Stimulated activated CD4-positive, alpha-beta T cell treated with anti-CD3 and anti-CD28 coated beads, Interleukin-12 subunit alpha, Interleukin-12 subunit beta, amount 100 ng/mL, for 24 hours (primary cell): ENCODE data around the gene TOR2A.
A peak's percentile ranks its signal among the peaks of the same experiment; 100 is the strongest.

ENCODE experiments used
- DNase-seq, 2 experiments: peaks; one replicate each; pipeline ENCODE4 v3.0.0-alpha.2; 2020; ENCODE audit warnings: low read depth in 2 of 2

Gene TOR2A

DNA sequence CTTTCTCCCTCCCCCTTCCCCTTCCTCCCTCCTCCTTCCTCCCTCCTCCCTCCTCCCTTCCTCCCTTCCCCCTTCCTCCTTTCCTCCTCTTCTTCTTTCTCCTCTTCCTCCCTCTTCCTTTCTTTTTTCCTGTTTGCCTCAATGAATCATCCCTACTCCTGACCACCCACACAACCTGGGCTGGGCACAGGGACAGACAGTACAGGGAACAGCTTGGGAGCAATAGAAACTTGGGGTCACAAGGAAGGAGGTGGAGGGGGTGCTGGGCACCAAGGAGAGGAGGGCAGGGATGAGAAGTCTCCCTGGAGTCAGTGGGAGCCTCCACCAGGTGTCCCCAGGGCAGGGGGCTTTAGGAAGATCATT is 14.2 kb downstream of the TOR2A start:
- no peak for DNase-seq

DNA sequence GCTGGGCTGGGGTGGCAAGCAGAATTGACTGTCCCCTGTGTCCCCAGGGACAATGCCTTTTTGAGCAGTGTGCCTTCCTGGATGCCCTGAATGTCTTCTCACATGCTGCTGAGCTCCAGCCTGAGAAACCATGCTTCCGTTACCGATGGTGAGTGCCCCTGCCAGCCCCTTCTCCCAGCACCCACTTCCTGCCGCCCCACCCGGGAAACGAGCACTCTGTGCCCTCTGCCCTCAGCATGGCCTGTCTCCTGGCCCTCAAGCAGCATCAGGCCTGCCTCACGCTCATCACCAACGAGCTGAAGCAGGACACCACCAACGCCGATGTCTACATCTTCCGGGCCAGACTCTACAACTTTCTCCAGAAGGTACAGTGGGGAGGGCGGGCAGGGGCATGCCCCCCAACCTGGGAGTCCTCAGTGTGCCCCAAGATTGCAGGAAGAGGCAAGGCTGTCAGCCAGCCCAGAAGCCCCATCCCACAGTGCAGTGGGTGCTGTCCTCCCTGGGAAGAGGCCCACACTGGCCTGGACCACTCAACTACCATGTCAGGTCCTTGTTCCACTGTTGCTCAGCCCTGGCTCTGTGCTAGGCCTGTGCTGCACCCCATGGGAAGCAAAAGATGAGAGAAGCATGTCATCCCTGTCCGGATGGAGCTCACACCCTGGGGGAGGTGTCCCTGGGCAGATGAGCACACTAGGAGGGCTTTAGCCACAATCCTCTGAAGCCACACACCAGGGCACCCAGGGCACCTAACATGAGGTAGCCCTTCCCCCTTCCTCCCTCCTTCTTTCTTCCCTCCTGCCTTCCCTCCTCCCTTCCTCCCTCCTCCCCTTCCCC is 14.8 kb downstream of the TOR2A start:
- DNase-seq, result no peak

GRCh38 chr9:127717766-127718165 is 17.3 kb downstream of the TOR2A start:
- no peak for DNase-seq

DNA sequence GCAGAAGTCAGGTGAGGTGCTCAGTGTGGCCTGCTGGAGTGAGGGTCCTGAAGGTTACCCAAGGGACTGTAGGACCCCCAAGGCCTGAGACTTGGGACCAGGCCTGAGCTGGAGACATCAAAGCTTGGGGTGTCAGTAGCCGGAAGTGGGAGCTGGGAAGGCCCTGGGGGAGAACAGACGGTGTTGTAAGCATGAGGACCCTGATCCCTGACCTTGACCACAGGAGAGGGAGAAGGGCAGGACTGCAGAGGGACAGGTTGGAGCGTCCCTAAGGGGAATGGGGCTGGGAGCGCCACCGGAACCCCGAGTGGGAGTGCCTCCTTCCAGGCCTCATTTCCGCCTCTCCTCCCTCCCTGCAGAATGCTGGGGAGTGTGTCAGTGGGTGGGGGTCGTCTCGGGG is 18.7 kb downstream of the TOR2A start:
- DNase-seq, result no peak

DNA sequence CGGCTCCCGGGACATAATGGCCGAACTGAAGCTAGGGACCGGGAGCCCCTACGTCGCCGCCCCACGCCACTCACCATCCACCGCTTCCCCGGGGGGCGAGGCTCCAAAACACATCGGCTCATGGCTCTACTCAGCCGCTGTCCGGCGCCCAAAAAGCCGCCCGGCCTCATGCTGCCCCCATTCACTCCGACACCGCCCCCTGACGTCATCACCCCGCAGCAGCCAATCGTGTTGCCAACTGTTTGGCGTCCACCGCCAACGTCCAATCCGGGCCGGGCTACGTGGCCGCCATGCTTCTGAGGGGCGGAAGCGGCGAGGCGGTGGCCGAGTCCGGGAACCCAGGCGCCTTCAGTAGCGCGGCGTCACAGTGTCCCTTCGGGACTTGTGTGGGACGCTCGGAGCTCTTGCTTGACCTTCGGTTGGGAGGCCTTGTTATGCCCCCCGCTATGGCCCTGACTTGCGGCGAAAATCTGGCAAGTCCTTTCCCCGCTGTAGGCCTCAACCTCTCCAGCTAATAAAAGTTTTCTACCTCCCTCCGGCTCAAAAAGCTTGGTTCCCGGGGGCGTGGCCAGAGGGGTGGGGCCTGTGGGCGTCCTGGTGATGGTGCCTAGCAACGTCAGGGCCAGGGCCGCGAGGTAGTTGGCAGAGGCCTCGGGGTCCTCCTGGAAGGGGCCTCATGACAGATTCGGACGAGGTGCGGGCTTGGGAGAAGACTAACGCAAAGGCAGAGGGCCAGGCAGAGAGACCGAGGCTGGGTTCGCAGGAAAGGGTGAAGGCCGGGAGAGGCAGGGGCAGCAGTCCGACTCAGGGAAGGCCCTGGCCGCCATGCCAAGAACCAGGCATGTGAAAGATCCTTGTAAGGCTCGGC is 19.4 kb downstream of the TOR2A start, which contains the start of the genes PTRH1 and TTC16:
TSS of gene PTRH1 (minus strand) at position 194 of the 868 bp plus-strand sequence. CDS start at position 170, 24 bp downstream.
TSS of gene TTC16 (plus strand) at position 610 of the 868 bp plus-strand sequence. CDS start at position 677, 67 bp downstream.
- DNase-seq, result peak; percentile 92 to 98

DNA sequence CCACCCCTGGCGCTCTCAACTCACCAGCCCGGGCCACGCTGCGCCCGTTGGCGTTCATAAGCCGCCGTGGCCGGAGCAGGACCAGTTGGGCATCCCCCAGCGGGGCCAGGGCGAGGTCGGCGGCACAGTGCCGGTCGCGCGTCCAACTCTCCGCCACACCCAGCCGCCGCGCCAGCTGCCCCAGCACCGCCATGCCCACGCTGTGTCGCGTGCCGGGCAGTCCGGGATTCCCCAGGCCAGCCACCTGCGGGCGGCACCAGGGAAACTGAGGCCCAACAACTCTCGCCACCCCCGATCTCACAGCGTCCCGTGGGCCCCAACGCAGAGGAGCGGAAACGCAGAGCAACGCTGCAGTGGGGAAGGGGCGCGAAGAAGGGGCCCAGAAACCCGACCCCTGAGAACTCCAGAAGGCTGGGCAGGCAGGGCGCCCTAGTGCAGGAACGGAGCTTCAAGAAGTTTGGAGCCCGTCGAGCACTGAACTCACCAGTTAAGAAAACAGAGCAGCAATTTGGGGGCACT is 20.1 kb downstream of the TOR2A start:
- DNase-seq, result no peak

DNA sequence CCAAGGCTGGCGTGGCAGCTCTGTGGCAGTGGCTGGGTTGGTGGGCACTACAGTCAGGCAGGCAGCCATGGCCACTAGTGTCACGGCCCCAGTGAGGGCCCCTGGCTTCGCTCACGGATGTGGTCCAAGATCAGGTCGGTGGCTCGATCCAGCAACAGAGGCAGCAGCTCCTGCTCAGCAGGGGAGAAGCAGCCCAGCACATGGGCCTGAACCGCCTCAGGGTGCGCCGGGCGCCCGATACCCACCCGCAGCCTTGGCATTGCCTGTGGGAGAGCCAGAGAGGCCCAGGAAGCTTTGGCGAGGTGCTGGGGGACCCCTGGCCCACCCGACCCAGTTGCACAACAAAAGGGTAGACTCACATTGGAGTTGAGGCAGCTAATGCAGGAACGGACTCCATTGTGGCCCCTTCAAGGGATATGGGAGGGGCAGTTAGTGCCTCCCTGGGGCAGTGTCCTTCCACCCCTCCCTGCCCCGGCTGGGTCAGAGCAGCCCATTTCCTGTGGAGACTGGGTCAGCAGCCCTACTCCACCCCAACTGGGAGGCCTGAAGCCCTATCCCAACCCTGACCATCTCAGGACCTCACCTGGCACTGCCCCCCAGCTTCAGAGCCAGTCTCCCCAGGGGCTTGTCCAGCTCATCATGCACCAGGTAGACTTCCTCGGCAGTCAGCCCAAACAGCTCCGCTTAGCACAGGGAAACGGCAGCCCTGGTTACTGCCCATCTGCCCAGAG is 20.9 kb downstream of the TOR2A start:
- DNase-seq, result no peak

DNA sequence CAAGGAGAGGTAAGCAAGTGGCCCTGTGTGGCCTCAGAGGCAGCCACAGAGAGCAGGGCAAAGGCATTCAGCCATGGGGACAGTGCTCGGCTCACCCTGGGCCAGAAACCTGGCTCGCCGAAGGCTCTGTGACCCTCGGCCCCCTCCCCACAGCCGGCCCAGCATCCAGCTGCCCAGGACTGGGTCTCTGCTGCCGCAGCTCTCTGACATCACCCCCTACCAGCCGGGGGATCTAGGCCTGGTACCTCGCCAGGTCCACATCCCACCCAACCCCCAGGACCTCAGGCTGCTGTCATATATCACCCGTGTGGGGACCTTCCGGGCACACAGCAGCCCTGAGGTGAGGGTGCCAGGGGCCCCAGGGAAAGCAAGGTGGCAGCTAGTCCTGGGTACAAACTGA is 22.2 kb downstream of the TOR2A start:
- DNase-seq, result no peak

DNA sequence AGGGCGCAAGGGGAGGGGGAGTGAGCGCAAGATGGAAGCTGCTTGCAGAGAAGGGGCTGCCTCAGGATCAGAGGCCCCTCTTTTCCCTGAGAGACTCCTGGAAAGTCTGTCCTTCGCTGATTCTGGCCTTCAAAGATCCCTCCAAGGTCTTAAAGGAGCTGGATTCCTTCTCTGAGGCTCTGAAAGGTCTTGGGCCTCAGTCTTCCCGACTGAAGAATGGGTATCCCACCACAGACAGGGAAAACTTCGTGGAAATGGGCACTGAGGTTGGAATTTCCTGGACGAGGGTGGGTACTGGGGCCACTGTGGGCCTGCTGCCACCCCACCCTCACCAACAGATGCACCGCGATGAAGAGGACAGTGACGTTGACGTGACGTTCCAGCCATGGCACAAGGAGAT is 22.7 kb downstream of the TOR2A start:
- DNase-seq, result no peak

DNA sequence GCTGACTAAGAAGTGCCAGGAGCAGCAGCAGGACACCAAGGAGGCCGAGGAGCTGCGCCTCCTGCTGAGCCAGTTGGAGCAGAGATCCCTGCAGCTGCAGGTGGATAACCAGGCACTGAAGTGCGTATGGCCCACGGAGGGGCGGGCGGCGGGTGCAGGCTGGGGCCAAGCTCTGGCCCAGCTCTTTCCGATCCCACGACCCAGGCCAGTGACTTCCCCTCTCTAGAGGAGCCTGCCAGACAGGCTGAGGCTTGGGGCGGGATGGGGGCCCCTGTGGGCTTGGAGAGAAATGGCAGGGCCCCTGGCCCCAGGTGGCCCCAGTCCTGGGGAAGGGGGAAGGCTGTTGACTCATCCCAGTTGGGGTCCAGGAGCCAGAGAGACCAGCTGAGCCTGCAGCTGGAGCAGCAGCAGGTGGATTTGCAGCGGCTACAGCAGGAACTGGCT is 23.2 kb downstream of the TOR2A start:
- no peak for DNase-seq

- DNase-seq, result no peak
These were observed 23.8 kb downstream of the TOR2A start for GRCh38 chr9:127711226-127711701.

DNA sequence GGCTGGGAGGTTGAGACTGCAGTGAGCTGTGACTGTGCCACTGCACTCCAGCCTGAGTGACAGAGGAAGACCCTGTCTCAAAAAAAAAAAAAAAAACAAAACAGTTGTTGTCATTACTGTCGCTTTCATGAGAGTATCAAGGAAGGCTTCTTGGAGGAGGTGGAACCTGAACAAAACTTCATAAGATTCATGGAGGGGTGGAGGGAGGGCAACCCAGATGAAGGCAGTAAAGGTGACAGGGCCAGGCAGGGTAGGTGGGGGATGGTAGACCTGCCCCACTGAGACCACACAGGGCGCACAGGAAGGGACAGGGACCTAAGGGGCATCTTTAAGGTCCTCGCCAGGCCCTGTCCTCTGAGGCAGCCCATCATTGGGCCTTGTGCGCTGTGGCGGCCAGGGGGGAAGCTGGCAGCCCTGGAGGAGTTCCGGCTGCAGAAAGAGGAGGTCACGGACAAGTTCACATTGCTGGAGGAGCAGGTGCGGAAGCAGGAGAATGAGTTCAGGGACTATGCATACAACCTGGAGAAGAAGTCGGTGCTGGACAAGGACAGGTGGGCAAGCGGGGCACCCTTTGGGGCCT is 24.8 kb downstream of the TOR2A start:
- no peak for DNase-seq

DNA sequence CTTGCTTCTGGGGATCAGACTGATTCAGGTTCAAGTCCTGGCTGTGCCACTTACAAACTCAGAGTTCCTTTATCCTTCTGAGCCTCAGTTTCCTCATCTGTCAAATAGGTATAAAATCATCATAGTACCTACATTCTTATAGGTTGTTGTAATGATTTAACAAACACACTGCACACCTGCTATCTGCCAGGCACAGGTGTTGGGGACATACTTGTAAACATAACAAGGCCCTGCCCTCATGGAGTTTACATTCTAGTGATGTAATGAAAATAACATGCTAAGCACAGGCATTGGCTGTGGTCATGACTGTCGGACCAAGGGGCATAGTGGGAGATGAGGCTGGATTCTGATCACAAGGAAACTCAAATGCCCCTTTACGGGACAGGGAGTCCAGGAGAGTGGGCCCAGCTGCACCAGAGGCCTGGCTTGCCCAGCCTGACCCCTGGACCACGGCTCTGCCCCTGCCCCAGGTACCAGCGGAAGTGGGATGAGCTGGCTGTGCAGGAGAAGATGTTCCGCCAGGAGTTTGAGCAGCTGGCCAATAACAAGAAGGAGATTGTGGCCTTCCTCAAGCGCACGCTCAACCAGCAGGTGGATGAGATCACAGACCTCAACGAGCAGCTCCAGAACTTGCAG is 26.0 kb downstream of the TOR2A start:
- DNase-seq, result no peak

DNA sequence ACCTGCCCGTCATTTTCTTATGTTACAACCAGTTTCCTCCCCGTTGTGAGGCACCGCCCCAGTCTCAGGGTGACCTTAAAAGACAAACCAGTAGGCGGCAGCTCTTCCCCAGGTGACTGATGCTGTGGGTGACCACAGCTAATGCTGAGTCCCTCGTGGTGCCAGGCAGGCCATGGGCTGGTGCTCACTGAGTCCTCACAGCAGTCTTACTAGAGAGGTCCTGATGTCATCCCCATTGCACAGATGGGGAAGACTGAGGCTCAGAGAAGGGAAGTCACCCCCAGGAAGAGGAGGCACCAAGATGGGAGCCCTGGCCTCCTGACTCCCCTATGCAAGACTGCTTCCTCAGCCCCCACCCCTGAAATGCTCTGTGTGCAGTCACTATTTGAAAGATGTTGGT is 27.3 kb downstream of the TOR2A start:
- no peak for DNase-seq

DNA sequence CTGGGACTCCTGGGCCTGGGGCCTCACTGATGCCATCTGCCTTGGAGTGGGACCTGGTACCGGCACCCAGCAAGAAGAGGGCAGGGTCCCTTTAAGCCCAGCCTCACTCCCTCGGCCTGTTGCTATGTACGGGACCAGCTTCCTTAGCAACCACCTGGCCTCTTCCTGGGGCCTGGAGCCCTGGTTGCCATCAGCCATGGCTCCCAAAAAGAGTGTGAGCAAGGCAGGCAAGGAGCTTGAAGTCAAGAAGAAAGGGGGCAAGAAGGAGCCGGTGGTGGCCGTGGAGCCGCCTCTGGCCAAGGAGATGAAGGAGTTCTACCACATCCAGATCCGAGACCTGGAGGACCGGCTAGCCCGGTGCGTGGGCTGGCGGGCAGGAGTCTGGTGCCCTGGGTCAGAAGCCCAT is 28.3 kb downstream of the TOR2A start, which contains the start of gene CFAP157:
TSS of gene CFAP157 (plus strand) at position 153 of the 406 bp plus-strand sequence. CDS start at position 197, 44 bp downstream.
- no peak for DNase-seq

- DNase-seq, result no peak
These were observed 29.3 kb downstream of the TOR2A start for GRCh38 chr9:127705577-127706379.

DNA sequence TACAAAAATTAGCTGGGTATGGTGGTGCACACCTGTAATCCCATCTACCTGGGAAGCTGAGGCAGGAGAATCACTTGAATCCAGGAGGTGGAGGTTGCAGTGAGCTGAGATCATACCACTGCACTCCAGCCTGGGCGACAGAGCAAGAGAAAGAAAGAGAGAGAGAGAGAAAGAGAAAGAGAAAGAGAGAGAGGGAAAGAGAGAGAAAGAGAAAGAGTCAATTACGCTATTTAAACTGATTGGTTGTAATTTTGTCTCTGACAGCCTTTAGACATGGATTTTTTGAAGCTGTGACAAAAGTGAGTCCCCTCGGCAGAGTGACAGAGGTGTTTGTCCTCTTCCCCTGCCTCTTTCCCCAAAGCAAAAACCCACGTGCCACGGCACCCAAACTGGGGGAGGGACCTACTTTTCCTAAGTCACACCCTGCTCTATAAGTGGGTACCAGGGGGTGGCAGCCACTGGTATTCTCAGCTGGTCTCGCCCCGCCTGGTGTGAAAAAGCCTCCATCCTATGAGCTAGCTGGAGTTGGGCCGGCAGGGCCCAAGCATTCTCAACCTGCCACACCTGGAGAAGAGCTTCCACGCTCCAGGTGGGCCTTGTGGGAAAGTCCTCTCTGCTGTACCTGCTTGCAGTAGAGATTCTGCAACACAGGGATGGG is 31.7 kb downstream of the TOR2A start:
- DNase-seq, result no peak

- DNase-seq, result no peak
These were observed 34.4 kb downstream of the TOR2A start for GRCh38 chr9:127700594-127701255.

GRCh38 chr9:127700140-127700539 is 35.0 kb downstream of the TOR2A start:
- no peak for DNase-seq
